Measurements from ENCODE around the gene LMOD1. TPM values are rescaled to one million over a fixed set of nuclear protein-coding genes. Genes with fewer than 3 reads are reported as not detected.

The LMOD1 gene
- total and polyA plus RNA-seq, 2 donors (not counting 1 experiment from before 2014, with no cell fraction given) = not detected

- ChIA-PET POLR2A (no interaction called here), CTCF (no interaction called here)
- Histone ChIP-seq H3K27me3 (replicated peaks in 1 of 4; ENCODE audit: control extremely low read depth in 1 of 4, control insufficient read depth in 3 of 4, insufficient read depth in 4 of 4, low read length in 3 of 4) (peaks cover 0 to 8% (median 4%) of the 10 kb centered on the region in 4 experiments), H3K4me2 (replicated peaks; ENCODE audit: low read depth, low read length, poor library complexity, severe bottlenecking) (no peak overlapping the region), H3K36me3 (replicated peaks in 1 of 2; ENCODE audit: control extremely low read depth in 1 of 2, control insufficient read depth in 1 of 2, extremely low read depth in 1 of 2, insufficient read depth in 2 of 2, low read length in 1 of 2) (no peaks in the 10 kb centered on the region), H3K4me3 (ENCODE audit: control extremely low read depth in 1 of 5, extremely low read depth in 1 of 5, insufficient read depth in 1 of 5, low read depth in 2 of 5, low read length in 4 of 5) (no peak overlapping the region), H2AFZ (ENCODE audit: insufficient read depth, low read depth, low read length, poor library complexity, severe bottlenecking) (no peak overlapping the region), H4K20me1 (ENCODE audit: control insufficient read depth, insufficient read depth, low read length, poor library complexity, severe bottlenecking) (no peaks in the 10 kb centered on the region), H3K79me2 (ENCODE audit: control insufficient read depth, insufficient read depth, low read length) (no peaks in the 10 kb centered on the region), H3K9ac (ENCODE audit: low read length) (no peak overlapping the region), H3K27ac (ENCODE audit: low read length in 2 of 2) (no peak overlapping the region), H3K9me3 (ENCODE audit: control extremely low read depth in 1 of 3, control insufficient read depth in 2 of 3, insufficient read depth in 1 of 3, low read length in 2 of 3) (no peaks in the 10 kb centered on the region), H3K4me1 (ENCODE audit: control insufficient read depth in 2 of 2, insufficient read depth in 2 of 2, low read length in 2 of 2) (no peaks in the 10 kb centered on the region)
- WGBS (ENCODE audit: insufficient coverage) = 78% methylated on average over 4 of the region's 4 CpGs
- DNase-seq (no peak), ATAC-seq (ENCODE audit: low read depth) (no peak)
- no peak overlapping the region for H3K27ac Mint-ChIP-seq
- no peak overlapping the region for H3K4me3 Mint-ChIP-seq
- TF ChIP-seq EZH2 (IDR thresholded peaks at IDR 0.05; ENCODE audit: borderline replicate concordance, insufficient read depth, low read depth, low read length, poor library complexity, severe bottlenecking) (no peak), CTCF (IDR thresholded peaks at IDR 0.05) (no peak)
- peaks cover 28% of the 10 kb centered on the region for H3K27me3 Mint-ChIP-seq
- H3K4me1 Mint-ChIP-seq = no peaks in the 10 kb centered on the region
- intact Hi-C loops (cut with micrococcal nuclease) = no loop called here
- H3K9me3 Mint-ChIP-seq (ENCODE audit: insufficient read depth) = no peaks in the 10 kb centered on the region
Measured at GRCh38 chr1:201930137-201930536, 16.2 kb downstream of the LMOD1 start.

GRCh38 chr1:201928266-201928665, 18.1 kb downstream of the LMOD1 start:
- Histone ChIP-seq H3K27ac (ENCODE audit: low read length in 2 of 2) (no peak overlapping the region), H3K4me3 (ENCODE audit: control extremely low read depth in 1 of 5, extremely low read depth in 1 of 5, insufficient read depth in 1 of 5, low read depth in 2 of 5, low read length in 4 of 5) (no peak overlapping the region), H3K9ac (ENCODE audit: low read length) (no peak overlapping the region), H3K4me1 (ENCODE audit: control insufficient read depth in 2 of 2, insufficient read depth in 2 of 2, low read length in 2 of 2) (no peaks in the 10 kb centered on the region), H3K27me3 (replicated peaks in 1 of 4; ENCODE audit: control extremely low read depth in 1 of 4, control insufficient read depth in 3 of 4, insufficient read depth in 4 of 4, low read length in 3 of 4) (peaks cover 0 to 8% (median 4%) of the 10 kb centered on the region in 4 experiments), H2AFZ (ENCODE audit: insufficient read depth, low read depth, low read length, poor library complexity, severe bottlenecking) (no peak overlapping the region), H4K20me1 (ENCODE audit: control insufficient read depth, insufficient read depth, low read length, poor library complexity, severe bottlenecking) (no peaks in the 10 kb centered on the region), H3K4me2 (replicated peaks; ENCODE audit: low read depth, low read length, poor library complexity, severe bottlenecking) (no peak overlapping the region), H3K36me3 (replicated peaks in 1 of 2; ENCODE audit: control extremely low read depth in 1 of 2, control insufficient read depth in 1 of 2, extremely low read depth in 1 of 2, insufficient read depth in 2 of 2, low read length in 1 of 2) (no peaks in the 10 kb centered on the region), H3K9me3 (ENCODE audit: control extremely low read depth in 1 of 3, control insufficient read depth in 2 of 3, insufficient read depth in 1 of 3, low read length in 2 of 3) (no peaks in the 10 kb centered on the region), H3K79me2 (ENCODE audit: control insufficient read depth, insufficient read depth, low read length) (no peaks in the 10 kb centered on the region)
- CTCF ChIA-PET = interaction anchor here (1.5 kb wide), 1 partner anchor 34 kb away, joined by 3 read pairs; no protein-coding TSS in a partner anchor
- DNase-seq = no peak
- no peaks in the 10 kb centered on the region for H3K4me1 Mint-ChIP-seq
- intact Hi-C loops (cut with micrococcal nuclease) = no loop called here
- peaks cover 17% of the 10 kb centered on the region for H3K27me3 Mint-ChIP-seq
- ATAC-seq (ENCODE audit: low read depth) = no peak
- no peak overlapping the region for H3K4me3 Mint-ChIP-seq
- H3K27ac Mint-ChIP-seq = no peak overlapping the region
- H3K9me3 Mint-ChIP-seq (ENCODE audit: insufficient read depth) = no peaks in the 10 kb centered on the region
- TF ChIP-seq EZH2 (IDR thresholded peaks at IDR 0.05; ENCODE audit: borderline replicate concordance, insufficient read depth, low read depth, low read length, poor library complexity, severe bottlenecking) (no peak), CTCF (IDR thresholded peaks at IDR 0.05) (no peak)
- POLR2A ChIA-PET = no interaction called here
- 100% methylated on average over 3 of the region's 3 CpGs for WGBS (ENCODE audit: insufficient coverage)

Measured in B cell (primary cell).